HepG2 (cell line): ENCODE data around the gene DDIT4. TPM values are rescaled to one million over a fixed set of nuclear protein-coding genes. Genes with fewer than 3 reads are reported as not detected.

Experiments used
- BCLAF1 ChIP-seq: fragments of 450-650 bp; IDR thresholded peaks from 2 replicates; pipeline ENCODE4 v1.6.1; 2017; ENCODE audit warnings: mild to moderate bottlenecking
- BORCS8-MEF2B ChIP-seq: sonication (generic); formaldehyde crosslinking; IDR thresholded peaks from 2 replicates; pipeline ENCODE4 v1.8.0; 2022; ENCODE audit warnings: mild to moderate bottlenecking, missing genetic modification reagents
- ELK4 ChIP-seq: sonication (generic); formaldehyde crosslinking; IDR thresholded peaks from 2 replicates; pipeline ENCODE4 v1.9.0; 2021; ENCODE audit warnings: missing genetic modification reagents, borderline replicate concordance
- KDM5A ChIP-seq: fragments of 200-600 bp; sonication (generic); IDR thresholded peaks from 2 replicates; pipeline ENCODE4 v1.7.0; 2018; ENCODE audit warnings: antibody characterized with exemption, mild to moderate bottlenecking, low read length, borderline replicate concordance
- MIER3 ChIP-seq: IDR thresholded peaks from 2 replicates; pipeline ENCODE4 v1.6.1; 2016; ENCODE audit warnings: missing compliant biosample characterization, borderline replicate concordance
- RCOR2 ChIP-seq: IDR thresholded peaks from 2 replicates; pipeline ENCODE4 v1.6.1; 2016; ENCODE audit warnings: missing biosample characterization, missing genetic modification reagents
- RFXAP ChIP-seq: sonication (generic); formaldehyde crosslinking; IDR thresholded peaks from 2 replicates; pipeline ENCODE4 v1.4.0; 2020; ENCODE audit warnings: missing genetic modification reagents, borderline replicate concordance
- TBX2 ChIP-seq: sonication (generic); formaldehyde crosslinking; IDR thresholded peaks from 2 replicates; pipeline ENCODE4 v1.5.0; 2020; ENCODE audit warnings: missing genetic modification reagents, mild to moderate bottlenecking, borderline replicate concordance
- TMF1 ChIP-seq: sonication (generic); formaldehyde crosslinking; IDR thresholded peaks from 2 replicates; pipeline ENCODE4 v1.8.1; 2022; ENCODE audit warnings: low read depth, missing genetic modification reagents
- ZFP1 ChIP-seq: IDR thresholded peaks from 2 replicates; pipeline ENCODE4 v1.6.1; 2016
- ZKSCAN1 ChIP-seq: fragments of 150-350 bp; IDR thresholded peaks from 2 replicates; pipeline ENCODE4 v1.6.1; 2014; ENCODE audit warnings: low read length
- ZNF18 ChIP-seq: sonication (generic); formaldehyde crosslinking; IDR thresholded peaks from 2 replicates; pipeline ENCODE4 v1.8.0; 2022; ENCODE audit warnings: mild to moderate bottlenecking, missing genetic modification reagents; ENCODE audit not compliant: insufficient replicate concordance
- ZNF205 ChIP-seq: IDR thresholded peaks from 2 replicates; pipeline ENCODE4 v1.6.1; 2018; ENCODE audit warnings: missing biosample characterization, missing genetic modification reagents
- ZNF746 ChIP-seq: sonication (generic); formaldehyde crosslinking; IDR thresholded peaks from 2 replicates; pipeline ENCODE4 v1.8.0; 2022; ENCODE audit warnings: mild to moderate bottlenecking, missing genetic modification reagents
- polyA plus RNA-seq, 8 experiments: library from polyadenylated mRNA; depleted of rRNA in 3 of 8; stranded (reverse) in 7 of 8; unstranded in 1 of 8; fragments of >200 nt; fragmentation: Illumina TruSeq in 4 of 8; extraction: Trizol in 4 of 8; gene quantifications; 2 replicates each; pipeline versions ENCODE4 v1.2.1 to v1.2.3, GENCODE V29; 2011 to 2016; ENCODE audit warnings: low read depth in 4 of 8, missing spikeins in 1 of 8, mixed read lengths in 1 of 8; ENCODE audit not compliant: insufficient read depth in 1 of 8
- total RNA-seq, 5 experiments: library from RNA; depleted of rRNA; stranded (reverse); fragments of >200 nt; fragmentation: Illumina TruSeq; extraction: Trizol; gene quantifications; 2 replicates each; pipeline ENCODE4 v1.2.3, GENCODE V29; 2016; ENCODE audit warnings: low read depth in 1 of 5
- TF ChIP-seq, protein P1 (sequence below): sonication (generic); formaldehyde crosslinking; conservative IDR thresholded peaks from 2 replicates; pipeline ENCODE4 v1.4.0; 2020; ENCODE audit warnings: mild to moderate bottlenecking, missing genetic modification reagents, moderate library complexity
- TF ChIP-seq, protein P2 (sequence below): sonication (generic); formaldehyde crosslinking; conservative IDR thresholded peaks from 2 replicates; pipeline ENCODE4 v1.8.0; 2022; ENCODE audit warnings: mild to moderate bottlenecking, moderate library complexity, missing genetic modification reagents

The DDIT4 gene
- total and polyA plus RNA-seq, 2 of the 13 experiments (the other 11 are each of a cell fraction or from before 2014, with no cell fraction given): 35.6 to 40.7 TPM

DNA sequence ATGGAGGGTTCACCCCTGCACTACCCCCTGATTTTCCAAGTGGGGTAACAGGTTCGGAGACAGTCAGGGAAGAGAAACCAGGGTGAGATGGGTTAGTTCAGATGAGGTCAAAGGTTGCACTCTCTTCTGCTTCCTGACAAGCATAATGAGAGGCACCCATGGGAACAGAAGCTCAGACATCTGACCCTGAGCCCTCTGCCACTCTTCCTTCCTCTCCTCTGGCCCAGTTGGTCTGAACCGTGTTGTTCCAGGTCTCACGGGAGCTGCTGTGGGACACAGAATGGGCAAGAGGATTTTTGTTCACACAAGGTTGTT is 42.6 kb downstream of the DDIT4 start (continued):
- no peak for TF ChIP-seq KDM5A
- TF ChIP-seq ZNF746: no peak
- TF ChIP-seq RCOR2: no peak
- TF ChIP-seq, protein P1, sequence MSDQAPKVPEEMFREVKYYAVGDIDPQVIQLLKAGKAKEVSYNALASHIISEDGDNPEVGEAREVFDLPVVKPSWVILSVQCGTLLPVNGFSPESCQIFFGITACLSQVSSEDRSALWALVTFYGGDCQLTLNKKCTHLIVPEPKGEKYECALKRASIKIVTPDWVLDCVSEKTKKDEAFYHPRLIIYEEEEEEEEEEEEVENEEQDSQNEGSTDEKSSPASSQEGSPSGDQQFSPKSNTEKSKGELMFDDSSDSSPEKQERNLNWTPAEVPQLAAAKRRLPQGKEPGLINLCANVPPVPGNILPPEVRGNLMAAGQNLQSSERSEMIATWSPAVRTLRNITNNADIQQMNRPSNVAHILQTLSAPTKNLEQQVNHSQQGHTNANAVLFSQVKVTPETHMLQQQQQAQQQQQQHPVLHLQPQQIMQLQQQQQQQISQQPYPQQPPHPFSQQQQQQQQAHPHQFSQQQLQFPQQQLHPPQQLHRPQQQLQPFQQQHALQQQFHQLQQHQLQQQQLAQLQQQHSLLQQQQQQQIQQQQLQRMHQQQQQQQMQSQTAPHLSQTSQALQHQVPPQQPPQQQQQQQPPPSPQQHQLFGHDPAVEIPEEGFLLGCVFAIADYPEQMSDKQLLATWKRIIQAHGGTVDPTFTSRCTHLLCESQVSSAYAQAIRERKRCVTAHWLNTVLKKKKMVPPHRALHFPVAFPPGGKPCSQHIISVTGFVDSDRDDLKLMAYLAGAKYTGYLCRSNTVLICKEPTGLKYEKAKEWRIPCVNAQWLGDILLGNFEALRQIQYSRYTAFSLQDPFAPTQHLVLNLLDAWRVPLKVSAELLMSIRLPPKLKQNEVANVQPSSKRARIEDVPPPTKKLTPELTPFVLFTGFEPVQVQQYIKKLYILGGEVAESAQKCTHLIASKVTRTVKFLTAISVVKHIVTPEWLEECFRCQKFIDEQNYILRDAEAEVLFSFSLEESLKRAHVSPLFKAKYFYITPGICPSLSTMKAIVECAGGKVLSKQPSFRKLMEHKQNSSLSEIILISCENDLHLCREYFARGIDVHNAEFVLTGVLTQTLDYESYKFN (CRISPR knock-in tag): peak; percentile 39
- TF ChIP-seq BORCS8-MEF2B (CRISPR knock-in tag): no peak
- TF ChIP-seq, protein P2, sequence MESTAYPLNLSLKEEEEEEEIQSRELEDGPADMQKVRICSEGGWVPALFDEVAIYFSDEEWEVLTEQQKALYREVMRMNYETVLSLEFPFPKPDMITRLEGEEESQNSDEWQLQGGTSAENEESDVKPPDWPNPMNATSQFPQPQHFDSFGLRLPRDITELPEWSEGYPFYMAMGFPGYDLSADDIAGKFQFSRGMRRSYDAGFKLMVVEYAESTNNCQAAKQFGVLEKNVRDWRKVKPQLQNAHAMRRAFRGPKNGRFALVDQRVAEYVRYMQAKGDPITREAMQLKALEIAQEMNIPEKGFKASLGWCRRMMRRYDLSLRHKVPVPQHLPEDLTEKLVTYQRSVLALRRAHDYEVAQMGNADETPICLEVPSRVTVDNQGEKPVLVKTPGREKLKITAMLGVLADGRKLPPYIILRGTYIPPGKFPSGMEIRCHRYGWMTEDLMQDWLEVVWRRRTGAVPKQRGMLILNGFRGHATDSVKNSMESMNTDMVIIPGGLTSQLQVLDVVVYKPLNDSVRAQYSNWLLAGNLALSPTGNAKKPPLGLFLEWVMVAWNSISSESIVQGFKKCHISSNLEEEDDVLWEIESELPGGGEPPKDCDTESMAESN (CRISPR knock-in tag): no peak
- no peak for TF ChIP-seq ZFP1 (CRISPR knock-in tag)
- TF ChIP-seq TMF1 (CRISPR knock-in tag): 0 out of 2 replicates have a peak, but pooled peaks have one; percentile 7
- TF ChIP-seq ZKSCAN1: no peak
- no peak for TF ChIP-seq ELK4
- no peak for TF ChIP-seq ZNF205
- no peak for TF ChIP-seq BCLAF1
- TF ChIP-seq RFXAP: no peak
- TF ChIP-seq TBX2: no peak
- no peak for TF ChIP-seq MIER3 (CRISPR knock-in tag)
- TF ChIP-seq ZNF18 (CRISPR knock-in tag): no peak
